HG03575 (cell line): Measurements from ENCODE around the gene CENPV.
"Not testable (repeated sequence)": the region's sequence is repeated elsewhere in the genome, so short reads cannot be mapped to it uniquely, and the experiment has no call there.

Experiments
- ATAC-seq: cut with Tn5 transposase; IDR thresholded peaks from one replicate; pipeline ENCODE4 v1.9.1; 2021; ENCODE audit not compliant: unreplicated experiment, insufficient number of reproducible peaks, low FRiP score; ENCODE audit errors: extremely low read depth

Gene CENPV

GRCh38 chr17:16353317-16354174 lies at the start of gene CENPV:
CENPV (minus strand) TSS chr17:16353469; CDS start chr17:16353436, 33 bp downstream.
- ATAC-seq = no peak

- no peak for ATAC-seq
Measured at GRCh38 chr17:16398270-16399267, 45.3 kb upstream of the CENPV start.

- not testable (repeated sequence) for ATAC-seq
Measured at GRCh38 chr17:16396693-16397092, 43.4 kb upstream of the CENPV start.

- not testable (repeated sequence) for ATAC-seq
Measured at GRCh38 chr17:16395887-16396286, 42.6 kb upstream of the CENPV start.

- not testable (repeated sequence) for ATAC-seq
Measured at GRCh38 chr17:16392491-16392890, 39.2 kb upstream of the CENPV start.

- no peak for ATAC-seq
Measured at GRCh38 chr17:16391451-16391850, 38.2 kb upstream of the CENPV start.

- ATAC-seq = not testable (repeated sequence)
Measured at GRCh38 chr17:16386126-16386507, 32.8 kb upstream of the CENPV start.

GRCh38 chr17:16384557-16384956 lies 31.3 kb upstream of the CENPV start:
- ATAC-seq = no peak

- no peak for ATAC-seq
Measured at GRCh38 chr17:16383772-16384287, 30.6 kb upstream of the CENPV start.

GRCh38 chr17:16383216-16383615 lies 29.9 kb upstream of the CENPV start:
- no peak for ATAC-seq

- no peak for ATAC-seq
Measured at GRCh38 chr17:16381496-16381820, 28.2 kb upstream of the CENPV start.

GRCh38 chr17:16380640-16381495 lies 27.6 kb upstream of the CENPV start, which contains the start of gene UBB:
UBB (plus strand) TSS chr17:16381091; CDS start chr17:16381908, 817 bp downstream.
- ATAC-seq = peak; percentile 47

- no peak for ATAC-seq
Measured at GRCh38 chr17:16379654-16380053, 26.4 kb upstream of the CENPV start.

GRCh38 chr17:16378636-16379282 lies 25.5 kb upstream of the CENPV start:
- ATAC-seq = no peak

- ATAC-seq = no peak
Measured at GRCh38 chr17:16377941-16378341, 24.7 kb upstream of the CENPV start.

GRCh38 chr17:16374146-16374938 lies 21.1 kb upstream of the CENPV start:
- no peak for ATAC-seq

GRCh38 chr17:16371742-16372141 lies 18.5 kb upstream of the CENPV start:
- ATAC-seq = no peak
